Measurements from ENCODE around the gene KCNE2.

KCNE2 gene

DNA sequence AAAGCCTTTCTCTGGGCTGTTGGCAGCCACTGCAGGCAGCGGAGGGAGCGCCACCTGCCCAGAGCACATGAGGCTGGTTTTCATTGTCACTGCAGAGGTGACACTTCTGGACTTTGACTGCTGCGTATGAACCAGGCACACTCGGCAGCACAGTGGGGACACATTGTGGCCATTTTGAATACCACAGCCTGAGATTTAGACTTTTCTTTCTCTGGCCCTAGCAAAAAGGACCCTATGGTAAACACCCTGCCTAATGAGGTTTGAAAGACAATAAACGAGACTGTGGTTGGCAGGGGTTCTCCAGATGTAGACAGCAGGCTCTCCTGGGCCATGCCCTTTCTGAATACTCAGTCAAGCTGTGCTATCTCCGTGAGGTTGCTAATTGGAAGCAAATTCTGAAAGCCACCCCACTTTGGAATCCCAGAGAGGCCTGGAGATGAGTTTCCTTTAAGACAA lies 12.0 kb upstream of the KCNE2 start:
- peak; percentile 27 for DNase-seq (ENCODE audit: low read depth)
- no peak overlapping the region for H3K4me3 ChIP-seq (ENCODE audit: low read length)

GRCh38 chr21:34352556-34352955 lies 11.2 kb upstream of the KCNE2 start:
- H3K4me3 ChIP-seq (ENCODE audit: low read length), result no peak overlapping the region
- DNase-seq (ENCODE audit: low read depth), result no peak
- TF ChIP-seq CTCF (IDR thresholded peaks at IDR 0.05; ENCODE audit: insufficient read depth, low read depth, low read length, missing control alignments), result no peak

More for the DNA sequence above, 12.0 kb upstream of the KCNE2 start:
- TF ChIP-seq CTCF (IDR thresholded peaks at IDR 0.05; ENCODE audit: insufficient read depth, low read depth, low read length, missing control alignments), result peak; percentile 60

GRCh38 chr21:34353182-34353581 lies 10.6 kb upstream of the KCNE2 start:
- TF ChIP-seq CTCF (IDR thresholded peaks at IDR 0.05; ENCODE audit: insufficient read depth, low read depth, low read length, missing control alignments), result no peak
- H3K4me3 ChIP-seq (ENCODE audit: low read length), result no peak overlapping the region
- no peak for DNase-seq (ENCODE audit: low read depth)

DNA sequence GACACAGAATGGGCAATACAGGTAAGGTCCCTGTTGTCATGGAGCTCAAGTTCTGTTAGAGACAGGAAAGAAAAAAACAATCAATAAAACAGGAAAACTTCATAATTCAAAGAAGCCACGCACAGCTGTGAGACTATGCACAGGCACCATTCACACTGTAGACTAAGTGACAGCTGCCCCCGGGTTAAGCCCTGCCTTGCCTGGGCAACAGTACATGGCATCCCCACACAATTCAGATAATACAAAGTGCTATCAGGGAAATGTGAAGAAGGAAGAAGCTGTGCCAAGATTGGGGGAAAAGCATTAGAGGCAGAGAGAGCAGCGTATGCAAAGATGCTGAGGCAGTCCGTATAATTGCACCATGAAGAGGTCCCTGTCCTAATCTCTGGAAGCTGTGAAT lies 9.0 kb upstream of the KCNE2 start:
- no peak for DNase-seq (ENCODE audit: low read depth)
- no peak overlapping the region for H3K4me3 ChIP-seq (ENCODE audit: low read length)
- no peak for TF ChIP-seq CTCF (IDR thresholded peaks at IDR 0.05; ENCODE audit: insufficient read depth, low read depth, low read length, missing control alignments)

GRCh38 chr21:34355570-34355969 lies 8.2 kb upstream of the KCNE2 start:
- DNase-seq (ENCODE audit: low read depth), result no peak
- H3K4me3 ChIP-seq (ENCODE audit: low read length), result no peak overlapping the region
- no peak for TF ChIP-seq CTCF (IDR thresholded peaks at IDR 0.05; ENCODE audit: insufficient read depth, low read depth, low read length, missing control alignments)

DNA sequence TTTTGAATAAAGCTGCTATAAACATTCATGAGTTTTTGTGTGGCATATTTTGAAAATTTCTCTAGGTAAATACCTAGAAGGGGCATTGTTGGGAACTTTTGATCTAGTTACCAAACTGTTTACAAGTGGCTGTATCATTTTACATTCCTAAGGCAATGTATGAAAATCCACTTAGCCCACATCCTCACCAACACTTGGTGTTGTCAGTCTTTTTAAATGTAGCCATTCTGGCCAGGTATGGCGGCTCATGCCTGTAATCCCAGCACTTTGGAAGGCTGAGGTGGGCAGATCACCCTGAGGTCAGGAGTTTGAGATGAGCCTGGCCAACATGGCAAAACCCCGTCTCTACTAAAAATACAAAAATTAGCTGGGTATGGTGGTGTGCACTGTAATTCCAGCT lies 5.9 kb upstream of the KCNE2 start:
- no peak overlapping the region for H3K4me3 ChIP-seq (ENCODE audit: low read length)
- no peak for TF ChIP-seq CTCF (IDR thresholded peaks at IDR 0.05; ENCODE audit: insufficient read depth, low read depth, low read length, missing control alignments)
- no peak for DNase-seq (ENCODE audit: low read depth)

DNA sequence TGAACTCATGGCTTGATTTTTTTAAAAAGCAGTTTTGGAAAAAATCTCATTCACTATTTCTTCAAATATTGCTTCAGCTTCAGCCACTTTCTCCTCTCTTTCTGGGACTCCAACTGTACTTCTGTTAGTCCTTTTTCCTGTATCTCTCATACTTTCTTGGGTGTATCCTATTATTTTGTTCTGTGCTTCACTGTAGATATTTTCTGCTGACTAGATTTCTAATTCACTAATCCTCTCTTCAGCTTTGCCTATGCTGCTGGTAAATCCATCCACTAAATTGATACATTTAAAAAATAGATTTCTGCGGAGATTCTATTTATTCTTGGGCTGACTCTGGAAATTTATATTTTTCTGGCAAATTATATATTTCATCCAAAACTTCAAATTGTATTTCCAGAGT lies 4.9 kb upstream of the KCNE2 start:
- no peak for TF ChIP-seq CTCF (IDR thresholded peaks at IDR 0.05; ENCODE audit: insufficient read depth, low read depth, low read length, missing control alignments)
- no peak overlapping the region for H3K4me3 ChIP-seq (ENCODE audit: low read length)
- DNase-seq (ENCODE audit: low read depth), result no peak
